Measurements from ENCODE around the gene FGFR2. TPM values are rescaled to one million over a fixed set of nuclear protein-coding genes. Genes with fewer than 3 reads are reported as not detected.

The FGFR2 gene
- total RNA-seq, 1 experiment from 2014 or later = 135 TPM

- peaks cover 2 to 54% (median 41%) of the 10 kb centered on the region in 3 experiments; a peak in 6 of 7 replicates for H3K36me3 Mint-ChIP-seq (ENCODE audit: insufficient read depth in 1 of 3, low read depth in 3 of 3)
- 0 out of 5 replicates have a peak overlapping the region, but pooled peaks of 1 of the 2 experiments have one; percentile 30 for H3K4me3 Mint-ChIP-seq
- no peak overlapping the region for H4K5ac ChIP-seq (ENCODE audit: insufficient read length, low read depth, low read length)
- no peak overlapping the region for H3K18ac ChIP-seq (ENCODE audit: insufficient read length, low read depth, low read length)
- H4K20me1 ChIP-seq (ENCODE audit: control insufficient read depth, insufficient read depth, insufficient read length) = no peaks in the 10 kb centered on the region
- TF ChIP-seq, protein P1, sequence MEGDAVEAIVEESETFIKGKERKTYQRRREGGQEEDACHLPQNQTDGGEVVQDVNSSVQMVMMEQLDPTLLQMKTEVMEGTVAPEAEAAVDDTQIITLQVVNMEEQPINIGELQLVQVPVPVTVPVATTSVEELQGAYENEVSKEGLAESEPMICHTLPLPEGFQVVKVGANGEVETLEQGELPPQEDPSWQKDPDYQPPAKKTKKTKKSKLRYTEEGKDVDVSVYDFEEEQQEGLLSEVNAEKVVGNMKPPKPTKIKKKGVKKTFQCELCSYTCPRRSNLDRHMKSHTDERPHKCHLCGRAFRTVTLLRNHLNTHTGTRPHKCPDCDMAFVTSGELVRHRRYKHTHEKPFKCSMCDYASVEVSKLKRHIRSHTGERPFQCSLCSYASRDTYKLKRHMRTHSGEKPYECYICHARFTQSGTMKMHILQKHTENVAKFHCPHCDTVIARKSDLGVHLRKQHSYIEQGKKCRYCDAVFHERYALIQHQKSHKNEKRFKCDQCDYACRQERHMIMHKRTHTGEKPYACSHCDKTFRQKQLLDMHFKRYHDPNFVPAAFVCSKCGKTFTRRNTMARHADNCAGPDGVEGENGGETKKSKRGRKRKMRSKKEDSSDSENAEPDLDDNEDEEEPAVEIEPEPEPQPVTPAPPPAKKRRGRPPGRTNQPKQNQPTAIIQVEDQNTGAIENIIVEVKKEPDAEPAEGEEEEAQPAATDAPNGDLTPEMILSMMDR (conservative IDR thresholded peaks at IDR 0.05) = no peak
- H4K8ac ChIP-seq (replicated peaks; ENCODE audit: insufficient read length, low read depth, low read length) = no peak overlapping the region
- no peak overlapping the region for H3K14ac ChIP-seq (ENCODE audit: insufficient read depth, low read length)
- H3K4ac ChIP-seq (ENCODE audit: low read depth, low read length) = no peak overlapping the region
- H2AK5ac ChIP-seq (ENCODE audit: insufficient read length, low read length) = no peak overlapping the region
- H2BK120ac ChIP-seq (ENCODE audit: low read depth, low read length, poor library complexity, severe bottlenecking) = no peak overlapping the region
- no CpG with 5 or more reads among the region's 5 CpGs for WGBS (ENCODE audit: extremely low coverage, insufficient read length, low lambda C conversion rate)
- peaks cover 72% of the 10 kb centered on the region for H3K79me2 ChIP-seq (ENCODE audit: insufficient read depth, low read length)
- H3K27me3 ChIP-seq (ENCODE audit: insufficient read depth, low read length) = no peaks in the 10 kb centered on the region
- no peaks in the 10 kb centered on the region for H3K27me3 Mint-ChIP-seq (ENCODE audit: low read depth)
- H3K79me1 ChIP-seq (ENCODE audit: insufficient read depth, low read depth, low read length, poor library complexity, severe bottlenecking) = peaks cover 16% of the 10 kb centered on the region
- H2BK5ac ChIP-seq (ENCODE audit: insufficient read length, low read length) = no peak overlapping the region
- no peak overlapping the region for H2AFZ ChIP-seq (ENCODE audit: low read length)
- H3K23ac ChIP-seq (ENCODE audit: insufficient read length, low read depth, low read length) = no peak overlapping the region
- no peak overlapping the region for H2BK15ac ChIP-seq (ENCODE audit: low read depth, low read length)
- H3K4me1 ChIP-seq (ENCODE audit: insufficient read depth, low read length) = peaks cover 16% of the 10 kb centered on the region; the same call in 1 of the 2 replicates
- no peak overlapping the region for H3K56ac ChIP-seq (ENCODE audit: insufficient read length, low read depth, low read length)
- H3K23me2 ChIP-seq (ENCODE audit: insufficient read length, low read depth, low read length, poor library complexity, severe bottlenecking) = no peaks in the 10 kb centered on the region
- H4K91ac ChIP-seq (ENCODE audit: insufficient read length, low read depth, low read length) = no peak overlapping the region
- H3T11ph ChIP-seq (ENCODE audit: low read length) = no peak overlapping the region
- peaks cover 77 to 81% of the 10 kb centered on the region in 2 experiments for H3K4me1 Mint-ChIP-seq
- no peaks in the 10 kb centered on the region for H3K9me3 Mint-ChIP-seq
- H3K4me2 ChIP-seq (ENCODE audit: insufficient read depth, insufficient read length, low read length) = no peak overlapping the region
- no peaks in the 10 kb centered on the region for H3K9me3 ChIP-seq (ENCODE audit: control insufficient read depth, low read depth, low read length)
- H3K27ac Mint-ChIP-seq = peak overlapping the region; percentile 48 to 94 (median 77); a peak in 6 of 7 replicates
- H2BK20ac ChIP-seq (ENCODE audit: low read depth, low read length, poor library complexity, severe bottlenecking) = no peak overlapping the region
- no peak overlapping the region for H3K9ac ChIP-seq (ENCODE audit: extremely low read depth, insufficient read length, low read length)
- H2BK12ac ChIP-seq (ENCODE audit: insufficient read length, low read depth, low read length) = no peak overlapping the region
- DNase-seq = no peak
- H3K27ac ChIP-seq (ENCODE audit: insufficient read length, low read depth, low read length) = no peak overlapping the region
Measured at GRCh38 chr10:121570315-121570714, 27.9 kb downstream of the FGFR2 start.

Measured in H9 (cell line).